Psoas muscle (tissue), 8 donors: ENCODE results near the gene PLPPR5. TPM values are rescaled to one million over a fixed set of nuclear protein-coding genes. Genes with fewer than 3 reads are reported as not detected.

Source experiments
- ATAC-seq, 4 donors: fragments of 200-7000 bp; cut with Tn5 transposase; one replicate each; pipeline ENCODE4 v1.9.1; 2020; ENCODE audit warnings: moderate library complexity in 3 of 4, mild to moderate bottlenecking in 2 of 4
- DNase-seq, 2 donors: peaks; one replicate each; pipeline ENCODE4 v3.0.0-alpha.2; 2020
- H3K27ac ChIP-seq: fragments of 200-600 bp; one replicate; pipeline ENCODE4 v1.8.0; 2022
- H3K27me3 ChIP-seq, 3 donors: fragments of 200-600 bp in 1 of 3; one replicate each; pipeline versions ENCODE4 v1.6.1 to v1.8.0; 2013 to 2022; ENCODE audit warnings: low read length in 2 of 3, mild to moderate bottlenecking in 2 of 3, moderate library complexity in 1 of 3; ENCODE audit not compliant: insufficient read depth in 3 of 3
- H3K36me3 ChIP-seq, 2 donors: fragments of 200-600 bp in 1 of 2; one replicate each; pipeline versions ENCODE4 v1.6.1 to v1.8.0; 2013 to 2022; ENCODE audit warnings: low read depth in 1 of 2, mild to moderate bottlenecking in 1 of 2, moderate library complexity in 1 of 2; ENCODE audit not compliant: insufficient read depth in 1 of 2
- H3K4me1 ChIP-seq: fragments of 200-600 bp; one replicate; pipeline ENCODE4 v1.8.0; 2022
- H3K4me3 ChIP-seq: fragments of 200-600 bp; one replicate; pipeline ENCODE4 v1.8.0; 2022; ENCODE audit warnings: mild to moderate bottlenecking
- H3K9me3 ChIP-seq: fragments of 200-600 bp; one replicate; pipeline ENCODE4 v1.8.0; 2022
- CTCF ChIP-seq: fragments of 200-600 bp; IDR thresholded peaks from one replicate; pipeline ENCODE4 v1.8.0; 2022; ENCODE audit warnings: antibody characterized with exemption
- WGBS, 3 donors: extraction: QIAGEN DNeasy Blood & Tissue Kit; methylation state at CpG; one replicate each; pipeline versions ENCODE4 v1.1.6 to v1.1.7; 2013; 5-methylcytosine and 5-hydroxymethylcytosine counted together
- intact Hi-C, 2 donors: fragments of 100-400 bp; cut with DNase I; formaldehyde crosslinking; loops; one replicate each; pipeline versions ENCODE4 v1.11.0 to v1.14.2; 2022
- polyA plus RNA-seq, 3 donors: library from polyadenylated mRNA; stranded (reverse); fragments of 200-250 nt; gene quantifications; one replicate each; pipeline ENCODE4 v1.2.3, GENCODE V29; 2013
- total RNA-seq, 4 donors: library from RNA; stranded (reverse); fragmentation: NEBNext Ultra II Directional in 2 of 4; extraction: Animal tissue kit (Norgen Biotek cat#: 25700) in 2 of 4; gene quantifications; one replicate each; pipeline versions ENCODE4 v1.2.1 to v1.2.4, GENCODE V29; 2021 to 2023
- donor health status: healthy with polysubstance abuse.
- donor health status: DM: no; HTN: no; CAD: no; lungs with moderate emphysema.
- donor health status: Bipolar disorder and iron deficiency.
- donor health status: healthy.
- donor health status: DM: yes; HTN: yes; CAD: no.
- donor health status: DM: no; HTN: no; CAD: no.
- donor health status: DM: no; HTN: no; CAD: no.
- donor health status: DM: yes; HTN: yes; CAD: no.

Gene PLPPR5
- total and polyA plus RNA-seq, 7 donors: 0.01 TPM; not detected in 6

GRCh38 chr1:98964198-98964597 is 40.5 kb downstream of the PLPPR5 start:
- Histone ChIP-seq H3K27ac (no peak overlapping the region), H3K9me3 (no peaks in the 10 kb centered on the region), H3K27me3 (no peaks in the 10 kb centered on the region), H3K36me3 (no peaks in the 10 kb centered on the region), H3K4me3 (no peak overlapping the region), H3K4me1 (no peaks in the 10 kb centered on the region)
- intact Hi-C loops: no loop called here
- WGBS, 3 donors: 26 to 29% (median 26%) methylated on average over 4 of the region's 4 CpGs
- ATAC-seq: no peak
- no peak for TF ChIP-seq CTCF
- no peak for DNase-seq

GRCh38 chr1:98963064-98963758 is 41.5 kb downstream of the PLPPR5 start:
- DNase-seq (no peak), ATAC-seq (no peak)
- 69 to 80% (median 76%) methylated on average over 3 of the region's 3 CpGs for WGBS, 3 donors
- Histone ChIP-seq H3K27me3 (no peaks in the 10 kb centered on the region), H3K4me1 (no peaks in the 10 kb centered on the region), H3K36me3 (no peaks in the 10 kb centered on the region), H3K27ac (no peak overlapping the region), H3K4me3 (no peak overlapping the region), H3K9me3 (no peaks in the 10 kb centered on the region)
- no peak for TF ChIP-seq CTCF
- intact Hi-C loops: no loop called here

- H3K27me3 ChIP-seq: no peaks in the 10 kb centered on the region
- no peak overlapping the region for H3K4me3 ChIP-seq
- no peak overlapping the region for H3K27ac ChIP-seq
- no peaks in the 10 kb centered on the region for H3K4me1 ChIP-seq
- no peaks in the 10 kb centered on the region for H3K9me3 ChIP-seq
- TF ChIP-seq CTCF: no peak
- intact Hi-C loops: no loop called here
- H3K36me3 ChIP-seq: no peaks in the 10 kb centered on the region
- no peak for DNase-seq
- ATAC-seq: no peak
Observed at GRCh38 chr1:98962156-98962555, 42.5 kb downstream of the PLPPR5 start.

- Histone ChIP-seq H3K27ac (no peak overlapping the region), H3K9me3 (no peaks in the 10 kb centered on the region), H3K27me3 (no peaks in the 10 kb centered on the region), H3K4me3 (no peak overlapping the region), H3K36me3 (no peaks in the 10 kb centered on the region), H3K4me1 (no peaks in the 10 kb centered on the region)
- intact Hi-C loops: no loop called here
- ATAC-seq (no peak), DNase-seq (no peak)
- no peak for TF ChIP-seq CTCF
Observed at GRCh38 chr1:98949621-98950020, 55.0 kb downstream of the PLPPR5 start.

DNA sequence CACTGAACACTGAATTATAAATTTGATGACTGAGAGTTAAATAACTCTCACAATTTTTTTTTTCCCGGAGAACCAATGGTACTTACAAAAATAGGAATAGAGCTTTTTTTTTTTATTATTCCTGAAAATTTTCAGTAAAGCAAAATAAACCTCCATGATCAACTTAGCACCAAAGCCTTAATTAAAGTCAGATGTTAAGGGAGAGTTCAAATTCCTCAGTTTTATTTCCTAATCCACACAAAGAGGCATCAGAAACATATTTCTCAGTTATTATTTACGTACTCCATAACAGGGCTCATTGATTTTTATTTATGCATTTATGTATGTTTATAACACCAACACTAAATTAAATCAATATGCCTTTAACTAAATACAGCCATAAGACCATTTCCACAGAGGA is 55.5 kb downstream of the PLPPR5 start:
- DNase-seq (no peak), ATAC-seq (no peak)
- WGBS, 3 donors: 56 to 59% (median 58%) methylated on average over 2 of the region's 2 CpGs
- Histone ChIP-seq H3K4me1 (no peaks in the 10 kb centered on the region), H3K27ac (no peak overlapping the region), H3K27me3 (no peaks in the 10 kb centered on the region), H3K9me3 (no peaks in the 10 kb centered on the region), H3K4me3 (no peak overlapping the region), H3K36me3 (no peaks in the 10 kb centered on the region)
- TF ChIP-seq CTCF: no peak
- intact Hi-C loops: no loop called here
